ENCODE results near the gene CCDC187.

- no peak for TF ChIP-seq POLR2A (IDR thresholded peaks at IDR 0.05)
- TF ChIP-seq CTCF (IDR thresholded peaks at IDR 0.05), result no peak
Measured at GRCh38 chr9:136318111-136318775, 14.3 kb upstream of the CCDC187 start.

Measured in tibial nerve (tissue), 3 donors.